HL-60/S4 (cell line): ENCODE results near the gene CDK11B.
"Not testable (repeated sequence)": the region's sequence is repeated elsewhere in the genome, so short reads cannot be mapped to it uniquely, and the experiment has no call there.

Experiments used
- in situ Hi-C: fragments of 300-500 bp; cut with MboI; formaldehyde crosslinking; loops from 2 replicates; pipeline ENCODE4 v1.14.3; 2022; ENCODE audit warnings: low sequenced_read_pairs

The CDK11B gene

GRCh38 chr1:1658583-1659549, at the start of gene CDK11B:
Gene CDK11B (minus strand): TSS chr1:1659004. CDS start chr1:1657485, 1,519 bp downstream.
- in situ Hi-C loops: not testable (repeated sequence)

DNA sequence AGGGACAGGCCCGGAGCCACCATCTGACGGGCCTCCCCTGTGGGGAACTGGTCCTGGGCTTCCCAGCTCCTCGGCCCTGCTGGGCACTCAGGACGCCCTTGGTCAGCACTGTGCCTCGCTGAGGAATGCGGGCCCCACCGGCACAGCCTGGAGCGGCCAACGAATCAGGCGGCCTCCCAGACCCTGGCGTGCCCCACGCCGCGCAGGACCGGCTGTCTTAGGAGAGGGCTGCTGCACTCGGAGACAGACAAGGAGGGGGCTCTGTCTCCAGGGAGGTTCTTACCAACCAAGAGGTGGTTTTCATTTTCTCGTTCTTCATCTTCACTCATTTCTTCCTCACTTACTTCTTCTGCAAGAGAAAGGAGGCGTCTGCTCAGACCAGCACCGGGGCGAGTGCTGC, 49.1 kb upstream of the CDK11B start:
- in situ Hi-C loops: not testable (repeated sequence)

DNA sequence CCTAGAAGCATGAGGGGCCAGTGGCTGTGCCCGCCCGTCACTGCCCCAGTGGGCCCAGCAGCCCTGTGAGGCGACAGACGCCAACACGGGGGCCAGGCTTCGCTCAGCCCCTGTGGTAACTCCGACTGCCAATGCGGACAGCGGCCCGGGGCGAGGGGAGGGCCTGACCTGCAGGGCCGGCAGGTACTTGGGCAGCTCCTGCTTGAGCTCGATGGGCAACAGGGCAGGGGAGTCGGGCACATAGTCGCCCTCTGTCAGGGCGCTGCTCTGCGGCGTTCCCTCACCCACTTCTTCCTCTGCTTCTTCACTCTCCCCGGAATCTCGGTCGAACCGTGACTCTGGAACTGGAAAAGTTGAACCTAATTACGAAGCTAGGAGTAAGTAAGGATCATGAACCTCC, 48.4 kb upstream of the CDK11B start:
- in situ Hi-C loops: not testable (repeated sequence)

GRCh38 chr1:1705623-1706022, 46.8 kb upstream of the CDK11B start:
- in situ Hi-C loops: not testable (repeated sequence)

- in situ Hi-C loops: not testable (repeated sequence)
These were observed 45.6 kb upstream of the CDK11B start for GRCh38 chr1:1704284-1704957.

GRCh38 chr1:1703796-1704195, 45.0 kb upstream of the CDK11B start:
- in situ Hi-C loops: no loop called here

GRCh38 chr1:1702506-1702905, 43.7 kb upstream of the CDK11B start:
- in situ Hi-C loops: not testable (repeated sequence)

DNA sequence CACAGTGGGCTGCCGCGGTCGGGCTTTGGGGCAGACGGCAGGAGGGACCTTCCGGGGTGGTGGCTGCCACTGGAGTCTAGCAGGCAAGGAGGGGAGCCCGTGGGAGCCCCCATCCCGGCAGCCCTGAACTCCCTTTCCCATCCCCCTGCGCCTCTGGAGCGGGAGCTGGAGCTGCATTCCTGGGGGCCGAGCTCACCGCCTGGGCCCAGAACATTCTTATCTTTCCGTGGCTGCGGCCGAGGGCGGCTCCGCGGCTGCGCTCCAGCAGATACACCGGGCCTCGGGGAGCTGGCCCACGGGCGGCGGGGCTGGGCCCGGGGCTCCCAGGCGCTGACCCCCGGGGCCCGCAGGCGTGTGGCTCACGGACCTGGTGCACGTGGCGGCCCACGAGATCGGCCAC, 41.8 kb upstream of the CDK11B start:
- in situ Hi-C loops: not testable (repeated sequence)

DNA sequence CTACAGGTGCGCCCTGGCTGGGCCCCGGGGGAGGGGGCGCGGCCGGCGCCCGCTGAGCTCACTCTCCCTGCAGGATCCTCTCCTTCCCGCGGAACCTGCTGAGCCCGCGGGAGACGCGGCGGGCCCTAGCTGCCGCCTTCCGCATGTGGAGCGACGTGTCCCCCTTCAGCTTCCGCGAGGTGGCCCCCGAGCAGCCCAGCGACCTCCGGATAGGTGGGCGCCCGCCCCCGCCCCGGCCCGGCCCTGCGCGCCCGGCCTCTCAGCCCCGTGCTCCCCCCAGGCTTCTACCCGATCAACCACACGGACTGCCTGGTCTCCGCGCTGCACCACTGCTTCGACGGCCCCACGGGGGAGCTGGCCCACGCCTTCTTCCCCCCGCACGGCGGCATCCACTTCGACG, 41.3 kb upstream of the CDK11B start:
- in situ Hi-C loops: not testable (repeated sequence)

GRCh38 chr1:1699061-1699460, 40.3 kb upstream of the CDK11B start:
- in situ Hi-C loops: not testable (repeated sequence)

DNA sequence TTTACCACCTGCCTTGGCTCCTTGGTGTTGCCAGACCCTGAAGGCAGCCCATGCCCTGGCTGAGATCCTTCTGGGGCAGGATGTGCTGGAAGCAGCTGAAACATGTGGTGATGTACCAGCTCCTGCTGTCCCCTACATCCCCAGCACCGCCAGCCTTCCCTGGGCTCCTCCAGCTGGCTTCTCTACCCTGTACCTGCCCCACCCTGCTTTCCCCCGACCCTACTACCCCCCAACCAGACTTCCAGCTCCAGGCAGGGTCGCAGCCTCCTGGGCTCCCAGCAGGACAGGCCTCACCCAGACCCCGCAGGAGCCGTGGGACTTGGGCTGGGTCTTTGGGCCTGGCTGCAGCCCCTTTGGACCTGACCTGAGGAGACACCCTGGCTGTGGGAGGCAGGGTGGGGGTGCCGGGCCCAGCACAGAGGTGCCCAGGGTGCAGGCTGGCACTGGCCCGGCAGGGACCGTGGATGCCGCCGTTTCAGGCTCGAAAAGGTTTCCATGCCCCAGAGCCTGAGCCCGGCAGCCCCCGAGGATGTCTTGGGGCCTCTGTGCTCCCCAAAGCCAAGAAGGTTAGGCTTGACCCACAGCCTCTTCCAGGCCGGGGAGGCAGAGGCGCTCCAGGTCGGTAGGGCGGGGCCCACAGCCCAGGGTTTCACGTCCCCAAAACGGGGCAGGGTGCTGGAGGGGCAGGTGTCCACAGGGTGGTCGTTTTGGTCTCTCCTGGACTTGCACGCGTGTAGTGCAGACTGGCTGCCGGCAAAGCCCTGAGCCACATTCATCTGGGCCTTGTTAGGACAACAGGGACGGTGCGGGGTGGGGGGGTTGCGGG, 38.8 kb upstream of the CDK11B start:
- in situ Hi-C loops: not testable (repeated sequence)

DNA sequence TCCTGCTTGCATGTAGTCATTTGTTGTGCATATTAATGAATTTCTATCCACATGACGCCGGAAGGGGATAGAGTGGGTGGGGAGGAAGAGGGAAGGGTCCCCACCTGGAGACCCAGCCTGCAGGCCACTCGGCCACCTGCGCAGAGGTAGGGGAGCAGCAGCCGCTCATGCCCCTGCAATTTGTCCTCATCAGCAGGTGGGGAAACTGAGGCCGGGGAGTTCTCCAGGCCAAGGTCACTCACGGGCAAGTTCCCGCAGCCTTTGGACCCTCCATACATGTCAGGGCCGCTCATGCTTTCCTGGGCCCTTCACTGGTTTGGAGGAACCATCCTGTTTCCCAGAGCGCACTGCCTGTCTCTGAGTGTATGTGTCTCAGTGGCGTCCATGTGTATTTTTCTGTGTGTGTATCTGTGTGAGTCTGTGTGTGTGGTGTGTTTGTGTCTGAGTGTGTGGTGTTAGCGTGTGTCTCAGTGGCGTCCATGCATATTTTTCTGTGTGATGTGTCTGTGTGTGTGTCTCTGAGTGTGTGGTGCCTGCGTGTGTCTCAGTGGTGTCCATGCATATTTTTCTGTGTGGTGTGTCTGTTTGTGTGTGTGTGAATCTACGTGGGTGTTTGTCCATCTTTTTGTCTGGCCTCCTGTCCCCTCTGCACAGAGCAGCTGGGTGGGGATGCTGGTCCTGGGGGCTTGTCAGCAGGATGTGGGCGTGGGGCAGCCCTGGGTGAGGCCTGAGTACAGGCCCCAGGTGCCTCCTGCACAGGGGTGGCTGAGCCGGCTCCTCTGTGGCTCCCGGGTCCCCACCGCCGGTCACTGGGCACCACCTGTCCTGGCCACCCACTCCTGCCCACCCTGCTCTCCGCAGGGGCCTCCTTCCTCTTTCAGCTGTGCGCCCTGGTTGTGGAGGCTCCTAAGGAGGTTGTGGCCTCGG, 37.9 kb upstream of the CDK11B start:
- in situ Hi-C loops: not testable (repeated sequence)

GRCh38 chr1:1692714-1693647, 34.2 kb upstream of the CDK11B start, which contains the start of gene SLC35E2B:
Gene SLC35E2B (minus strand): TSS chr1:1692795. CDS start chr1:1676699, 16,096 bp downstream.
- in situ Hi-C loops: not testable (repeated sequence)

DNA sequence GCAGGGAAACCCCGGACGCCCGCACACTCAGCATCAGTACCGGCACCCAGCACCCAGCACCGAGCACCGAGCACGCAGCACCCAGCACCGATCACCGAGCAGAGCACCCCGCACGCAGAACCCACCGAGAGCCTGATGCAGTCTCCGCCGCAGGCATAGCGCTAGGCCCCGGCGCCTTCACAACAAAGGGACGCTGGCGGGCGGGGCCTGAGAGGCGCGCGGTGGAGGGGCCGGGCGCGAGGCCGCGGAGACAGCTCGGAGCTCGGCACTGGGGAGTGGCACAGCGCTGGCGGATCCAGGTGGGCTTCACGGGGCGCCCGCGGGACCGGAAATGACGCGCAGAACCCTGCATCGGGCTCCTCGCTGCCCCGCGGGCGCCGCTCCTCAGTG, 33.5 kb upstream of the CDK11B start:
- in situ Hi-C loops: not testable (repeated sequence)

DNA sequence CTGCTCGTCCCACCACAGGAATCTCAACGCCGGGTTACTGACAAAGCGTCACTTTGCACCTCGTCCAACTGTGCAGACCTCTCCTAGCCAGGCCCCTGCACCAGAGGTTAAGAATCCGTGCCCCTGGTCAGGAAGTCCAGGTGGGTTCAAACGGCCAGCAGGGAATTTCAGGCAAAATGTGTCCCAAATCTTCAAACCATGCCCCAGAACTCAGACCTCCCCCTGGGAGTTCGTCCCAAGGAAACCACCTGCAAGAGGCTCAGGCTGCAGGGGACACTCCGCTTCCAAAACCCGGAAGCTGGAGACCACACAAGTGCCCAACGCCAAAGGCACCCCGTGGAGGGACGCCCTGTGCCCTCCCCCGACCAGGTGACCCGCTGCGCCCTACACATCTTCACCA, 32.6 kb upstream of the CDK11B start:
- in situ Hi-C loops: not testable (repeated sequence)

DNA sequence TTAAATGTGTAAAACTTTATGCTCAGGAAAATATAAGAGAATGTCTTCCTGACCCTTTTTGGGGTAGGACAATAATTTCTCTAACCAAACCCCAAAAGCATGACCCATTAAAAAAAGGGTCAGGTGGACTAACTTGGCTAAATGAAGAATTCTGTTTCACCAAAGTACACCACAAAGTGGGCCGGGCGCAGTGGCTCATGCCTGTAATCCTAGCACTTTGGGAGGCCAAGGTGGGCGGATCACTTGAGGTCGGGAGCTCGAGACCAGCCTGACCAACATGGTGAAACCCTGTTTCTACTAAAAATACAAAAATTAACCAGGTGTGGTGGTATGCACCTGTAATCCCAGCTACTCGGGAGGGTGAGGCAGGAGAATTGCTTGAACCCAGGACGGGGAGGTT, 30.7 kb upstream of the CDK11B start:
- in situ Hi-C loops: not testable (repeated sequence)

GRCh38 chr1:1687846-1688245, 29.0 kb upstream of the CDK11B start:
- in situ Hi-C loops: no loop called here

- in situ Hi-C loops: no loop called here
These were observed 25.4 kb upstream of the CDK11B start for GRCh38 chr1:1684031-1684681.
